Measurements from ENCODE around the gene CES4A.
"Not testable (repeated sequence)": the region's sequence is repeated elsewhere in the genome, so short reads cannot be mapped to it uniquely, and the experiment has no call there.

The CES4A gene

GRCh38 chr16:66955363-66956153 is 32.8 kb upstream of the CES4A start:
- not testable (repeated sequence) for DNase-seq (ENCODE audit: low read depth, low spot score)

- DNase-seq (ENCODE audit: low read depth, low spot score): not testable (repeated sequence)
Observed at GRCh38 chr16:66956154-66956457, 32.3 kb upstream of the CES4A start.

GRCh38 chr16:66958857-66959703 is 29.3 kb upstream of the CES4A start:
- no peak for DNase-seq (ENCODE audit: low read depth, low spot score)

GRCh38 chr16:66959704-66960161 is 28.7 kb upstream of the CES4A start:
- DNase-seq (ENCODE audit: low read depth, low spot score): no peak

- no peak for DNase-seq (ENCODE audit: low read depth, low spot score)
Observed at GRCh38 chr16:66960270-66960669, 28.1 kb upstream of the CES4A start.

GRCh38 chr16:66961065-66961744 is 27.2 kb upstream of the CES4A start, which contains the start of gene CES3:
TSS of gene CES3 (plus strand) at chr16:66961266. CDS start at chr16:66961308, 42 bp downstream.
- DNase-seq (ENCODE audit: low read depth, low spot score): no peak

GRCh38 chr16:66961914-66962313 is 26.5 kb upstream of the CES4A start:
- no peak for DNase-seq (ENCODE audit: low read depth, low spot score)

- DNase-seq (ENCODE audit: low read depth, low spot score): no peak
Observed at GRCh38 chr16:66964049-66964448, 24.3 kb upstream of the CES4A start.

- no peak for DNase-seq (ENCODE audit: low read depth, low spot score)
Observed at GRCh38 chr16:66968847-66969246, 19.5 kb upstream of the CES4A start.

GRCh38 chr16:66970775-66971720 is 17.3 kb upstream of the CES4A start:
- DNase-seq (ENCODE audit: low read depth, low spot score): no peak

- DNase-seq (ENCODE audit: low read depth, low spot score): no peak
Observed at GRCh38 chr16:66972983-66973382, 15.4 kb upstream of the CES4A start.

GRCh38 chr16:66973716-66974115 is 14.7 kb upstream of the CES4A start:
- DNase-seq (ENCODE audit: low read depth, low spot score): no peak

- DNase-seq (ENCODE audit: low read depth, low spot score): not testable (repeated sequence)
Observed at GRCh38 chr16:66974156-66974931, 14.0 kb upstream of the CES4A start.

GRCh38 chr16:66974932-66975246 is 13.5 kb upstream of the CES4A start:
- not testable (repeated sequence) for DNase-seq (ENCODE audit: low read depth, low spot score)

- DNase-seq (ENCODE audit: low read depth, low spot score): no peak
Observed at GRCh38 chr16:66975302-66975893, 13.0 kb upstream of the CES4A start.

- DNase-seq (ENCODE audit: low read depth, low spot score): no peak
Observed at GRCh38 chr16:66976746-66977145, 11.6 kb upstream of the CES4A start.

GRCh38 chr16:66977341-66978113 is 10.9 kb upstream of the CES4A start:
- peak; percentile 80 for DNase-seq (ENCODE audit: low read depth, low spot score)

GRCh38 chr16:66979011-66979717 is 9.2 kb upstream of the CES4A start:
- no peak for DNase-seq (ENCODE audit: low read depth, low spot score)

GRCh38 chr16:66983033-66983432 is 5.4 kb upstream of the CES4A start:
- no peak for DNase-seq (ENCODE audit: low read depth, low spot score)

Data from activated CD4-positive, CD25-positive, alpha-beta regulatory T cell treated with anti-CD3 and anti-CD28 coated beads, Interleukin-2, amount 50 U/mL, for 16 hours (primary cell).